Astrocyte (in vitro differentiated cells and primary cell): ENCODE data around the gene CMIP.

Experiments used
- EZH2 ChIP-seq: IDR thresholded peaks from 2 replicates; pipeline ENCODE4 v1.6.1; 2012; ENCODE audit warnings: mild to moderate bottlenecking, low read length, inconsistent platforms; ENCODE audit not compliant: insufficient read depth
- TF ChIP-seq, protein P1 (sequence below): IDR thresholded peaks from 2 replicates; pipeline ENCODE4 v1.5.1; 2011; ENCODE audit warnings: low read depth, mild to moderate bottlenecking, inconsistent platforms, low read length, moderate library complexity; ENCODE audit not compliant: insufficient read depth

DNA sequence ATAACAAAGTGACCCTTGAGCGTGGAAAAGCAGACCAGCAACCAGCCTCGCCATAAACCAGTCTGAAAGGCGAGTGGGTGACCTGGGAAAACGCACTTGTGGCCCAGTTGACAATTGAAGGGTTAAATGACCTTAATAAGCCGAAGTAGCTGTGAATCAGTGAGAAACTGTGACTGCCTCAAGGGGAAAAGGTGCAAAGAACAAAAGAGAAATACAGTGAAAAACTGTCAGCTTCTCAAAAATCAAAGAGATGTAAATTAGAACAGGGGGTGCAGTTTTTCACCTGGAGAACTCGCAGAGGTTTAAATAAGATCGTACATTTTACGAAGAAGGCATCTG is 124.1 kb downstream of the CMIP start:
- TF ChIP-seq EZH2: no peak
- TF ChIP-seq, protein P1, sequence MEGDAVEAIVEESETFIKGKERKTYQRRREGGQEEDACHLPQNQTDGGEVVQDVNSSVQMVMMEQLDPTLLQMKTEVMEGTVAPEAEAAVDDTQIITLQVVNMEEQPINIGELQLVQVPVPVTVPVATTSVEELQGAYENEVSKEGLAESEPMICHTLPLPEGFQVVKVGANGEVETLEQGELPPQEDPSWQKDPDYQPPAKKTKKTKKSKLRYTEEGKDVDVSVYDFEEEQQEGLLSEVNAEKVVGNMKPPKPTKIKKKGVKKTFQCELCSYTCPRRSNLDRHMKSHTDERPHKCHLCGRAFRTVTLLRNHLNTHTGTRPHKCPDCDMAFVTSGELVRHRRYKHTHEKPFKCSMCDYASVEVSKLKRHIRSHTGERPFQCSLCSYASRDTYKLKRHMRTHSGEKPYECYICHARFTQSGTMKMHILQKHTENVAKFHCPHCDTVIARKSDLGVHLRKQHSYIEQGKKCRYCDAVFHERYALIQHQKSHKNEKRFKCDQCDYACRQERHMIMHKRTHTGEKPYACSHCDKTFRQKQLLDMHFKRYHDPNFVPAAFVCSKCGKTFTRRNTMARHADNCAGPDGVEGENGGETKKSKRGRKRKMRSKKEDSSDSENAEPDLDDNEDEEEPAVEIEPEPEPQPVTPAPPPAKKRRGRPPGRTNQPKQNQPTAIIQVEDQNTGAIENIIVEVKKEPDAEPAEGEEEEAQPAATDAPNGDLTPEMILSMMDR: no peak
